Gastrocnemius medialis (tissue), 4 donors: Measurements from ENCODE around the gene MRAP. TPM values are rescaled to one million over a fixed set of nuclear protein-coding genes. Genes with fewer than 3 reads are reported as not detected.

Experiments used
- ATAC-seq, 2 donors: fragments of 150-250 bp; one replicate each; pipeline ENCODE4 v1.9.1; 2016
- DNase-seq, 2 donors: peaks; one replicate each; pipeline ENCODE4 v3.0.0-alpha.2; 2019
- H3K27ac ChIP-seq, 4 donors: fragments of 200-600 bp; sonication (generic); 1 replicate in 1 of 4; 2 replicates in 3 of 4; pipeline ENCODE4 v1.5.1; 2016 to 2018; ENCODE audit warnings: mild to moderate bottlenecking in 2 of 4, moderate library complexity in 1 of 4
- H3K27me3 ChIP-seq, 3 donors: fragments of 200-600 bp; sonication (generic) in 2 of 3; 1 replicate in 1 of 3; 2 replicates in 2 of 3; pipeline versions ENCODE4 v1.5.1 to v1.6.0; 2016 to 2019; ENCODE audit warnings: mild to moderate bottlenecking in 1 of 3, moderate library complexity in 1 of 3
- H3K36me3 ChIP-seq, 2 donors: fragments of 200-600 bp; sonication (generic) in 1 of 2; one replicate each; pipeline ENCODE4 v1.5.1; 2017 to 2018
- H3K4me1 ChIP-seq, 2 donors: fragments of 200-600 bp; sonication (generic) in 1 of 2; one replicate each; pipeline ENCODE4 v1.5.1; 2016 to 2017; ENCODE audit warnings: mild to moderate bottlenecking in 2 of 2
- H3K4me3 ChIP-seq, 4 donors: fragments of 200-600 bp; sonication (generic) in 3 of 4; 1 replicate in 1 of 4; 2 replicates in 3 of 4; pipeline ENCODE4 v1.5.1; 2016 to 2019; ENCODE audit warnings: mild to moderate bottlenecking in 2 of 4
- H3K9me3 ChIP-seq, 3 donors: fragments of 200-600 bp; sonication (generic) in 2 of 3; 1 replicate in 1 of 3; 2 replicates in 2 of 3; pipeline ENCODE4 v1.5.1; 2016 to 2019
- CTCF ChIP-seq, 5 experiments: fragments of 450-650 bp in 3 of 5; fragments of 200-600 bp in 2 of 5; sonication (generic) in 2 of 5; IDR thresholded peaks in 4 of 5; conservative IDR thresholded peaks in 1 of 5; 1 replicate in 4 of 5; 2 replicates in 1 of 5; pipeline ENCODE4 v1.5.1; 2016 to 2019; ENCODE audit warnings: antibody characterized with exemption in 5 of 5, mild to moderate bottlenecking in 3 of 5, moderate library complexity in 3 of 5
- POLR2A ChIP-seq, 2 donors: fragments of 450-650 bp; IDR thresholded peaks; one replicate each; pipeline ENCODE4 v1.6.1; 2017; ENCODE audit warnings: antibody characterized with exemption in 2 of 2, mild to moderate bottlenecking in 2 of 2, moderate library complexity in 2 of 2
- in situ Hi-C, 4 donors: fragments of 200-750 bp; cut with MboI; loops; one replicate each; pipeline versions ENCODE4 v1.15.0 to v1.8.0; 2017; ENCODE audit warnings: low sequenced_read_pairs in 4 of 4
- intact Hi-C: fragments of 100-400 bp; cut with DNase I; formaldehyde crosslinking; loops from one replicate; pipeline ENCODE4 v1.15.1; 2023; ENCODE audit warnings: low total_unique reads
- total RNA-seq, 4 donors: library from RNA; depleted of rRNA; stranded (reverse); fragments of >200 nt; gene quantifications; one replicate each; pipeline versions ENCODE4 v1.1.0 to v1.2.3, GENCODE V29; 2016

The MRAP gene
- total RNA-seq, 4 donors from 2014 or later = not detected

GRCh38 chr21:32301596-32301995, 2.9 kb downstream of the MRAP start:
- no peak for ATAC-seq
- H3K27me3 ChIP-seq = no peaks in the 10 kb centered on the region
- in situ Hi-C loops (no loop called here), intact Hi-C loops (no loop called here)
- TF ChIP-seq CTCF (IDR thresholded peaks at IDR 0.05 in 4 of 5, conservative IDR thresholded peaks at IDR 0.05 in 1 of 5) (no peak), POLR2A (IDR thresholded peaks at IDR 0.05) (no peak)
- H3K27ac ChIP-seq = no peak overlapping the region
- no peaks in the 10 kb centered on the region for H3K4me1 ChIP-seq
- H3K4me3 ChIP-seq = no peak overlapping the region
- no peaks in the 10 kb centered on the region for H3K9me3 ChIP-seq
- H3K36me3 ChIP-seq = no peaks in the 10 kb centered on the region
- no peak for DNase-seq

- TF ChIP-seq CTCF (IDR thresholded peaks at IDR 0.05 in 4 of 5, conservative IDR thresholded peaks at IDR 0.05 in 1 of 5) (no peak), POLR2A (IDR thresholded peaks at IDR 0.05) (no peak)
- no peaks in the 10 kb centered on the region for H3K27me3 ChIP-seq
- H3K27ac ChIP-seq = no peak overlapping the region
- ATAC-seq = no peak
- DNase-seq = no peak
- no peak overlapping the region for H3K4me3 ChIP-seq
- no peaks in the 10 kb centered on the region for H3K36me3 ChIP-seq
- H3K9me3 ChIP-seq = no peaks in the 10 kb centered on the region
- intact Hi-C loops (no loop called here), in situ Hi-C loops (no loop called here)
- no peaks in the 10 kb centered on the region for H3K4me1 ChIP-seq
These were observed 3.9 kb downstream of the MRAP start for GRCh38 chr21:32302560-32302959.

- in situ Hi-C loops (no loop called here), intact Hi-C loops (no loop called here)
- ATAC-seq = no peak
- Histone ChIP-seq H3K4me1 (no peaks in the 10 kb centered on the region), H3K36me3 (no peaks in the 10 kb centered on the region), H3K27ac (no peak overlapping the region), H3K4me3 (no peak overlapping the region), H3K27me3 (no peaks in the 10 kb centered on the region), H3K9me3 (no peaks in the 10 kb centered on the region)
- no peak for DNase-seq
- TF ChIP-seq POLR2A (IDR thresholded peaks at IDR 0.05) (no peak), CTCF (IDR thresholded peaks at IDR 0.05 in 4 of 5, conservative IDR thresholded peaks at IDR 0.05 in 1 of 5) (no peak)
These were observed 4.7 kb downstream of the MRAP start for GRCh38 chr21:32303385-32303784.

- Histone ChIP-seq H3K36me3 (no peaks in the 10 kb centered on the region), H3K4me3 (no peak overlapping the region), H3K9me3 (no peaks in the 10 kb centered on the region), H3K27me3 (no peaks in the 10 kb centered on the region), H3K27ac (no peak overlapping the region), H3K4me1 (no peaks in the 10 kb centered on the region)
- no peak for TF ChIP-seq POLR2A (IDR thresholded peaks at IDR 0.05)
- TF ChIP-seq CTCF (IDR thresholded peaks at IDR 0.05 in 4 of 5, conservative IDR thresholded peaks at IDR 0.05 in 1 of 5) = no peak
- ATAC-seq = no peak
- in situ Hi-C loops (no loop called here), intact Hi-C loops (no loop called here)
- no peak for DNase-seq
These were observed 6.3 kb downstream of the MRAP start for GRCh38 chr21:32304998-32305397.

GRCh38 chr21:32306021-32306780, 7.5 kb downstream of the MRAP start:
- no peak overlapping the region for H3K4me3 ChIP-seq
- TF ChIP-seq CTCF (IDR thresholded peaks at IDR 0.05 in 4 of 5, conservative IDR thresholded peaks at IDR 0.05 in 1 of 5) = no peak
- TF ChIP-seq POLR2A (IDR thresholded peaks at IDR 0.05) = no peak
- ATAC-seq (no peak), DNase-seq (no peak)
- in situ Hi-C loops (no loop called here), intact Hi-C loops (no loop called here)
- no peak overlapping the region for H3K27ac ChIP-seq
- H3K4me1 ChIP-seq = no peaks in the 10 kb centered on the region
- no peaks in the 10 kb centered on the region for H3K27me3 ChIP-seq
- no peaks in the 10 kb centered on the region for H3K9me3 ChIP-seq
- no peaks in the 10 kb centered on the region for H3K36me3 ChIP-seq
